ENCODE data around the gene CXCL14. TPM values are rescaled to one million over a fixed set of nuclear protein-coding genes. Genes with fewer than 3 reads are reported as not detected.

The CXCL14 gene
- polyA plus RNA-seq, 1 of the 3 experiments (the other 2 are of a cell fraction), result 0.05 TPM

GRCh38 chr5:135609981-135610380 is 31.2 kb upstream of the CXCL14 start:
- no peaks in the 10 kb centered on the region; the same call in 1 of the 2 replicates for H3K27me3 ChIP-seq (ENCODE audit: insufficient read depth)
- POLR2A ChIA-PET, result no interaction called here
- no peaks in the 10 kb centered on the region for H3K4me1 ChIP-seq (ENCODE audit: control insufficient read depth in 1 of 2, insufficient read depth in 2 of 2, low read depth in 1 of 2, low read length in 1 of 2)
- no peaks in the 10 kb centered on the region for H3K79me2 ChIP-seq (ENCODE audit: insufficient read depth)
- CTCF ChIA-PET, result no interaction called here
- H3K27ac ChIP-seq (ENCODE audit: low read depth in 2 of 2, low read length in 1 of 2), result no peak overlapping the region
- TF ChIP-seq, protein P1, sequence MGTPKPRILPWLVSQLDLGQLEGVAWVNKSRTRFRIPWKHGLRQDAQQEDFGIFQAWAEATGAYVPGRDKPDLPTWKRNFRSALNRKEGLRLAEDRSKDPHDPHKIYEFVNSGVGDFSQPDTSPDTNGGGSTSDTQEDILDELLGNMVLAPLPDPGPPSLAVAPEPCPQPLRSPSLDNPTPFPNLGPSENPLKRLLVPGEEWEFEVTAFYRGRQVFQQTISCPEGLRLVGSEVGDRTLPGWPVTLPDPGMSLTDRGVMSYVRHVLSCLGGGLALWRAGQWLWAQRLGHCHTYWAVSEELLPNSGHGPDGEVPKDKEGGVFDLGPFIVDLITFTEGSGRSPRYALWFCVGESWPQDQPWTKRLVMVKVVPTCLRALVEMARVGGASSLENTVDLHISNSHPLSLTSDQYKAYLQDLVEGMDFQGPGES (IDR thresholded peaks at IDR 0.05; ENCODE audit: low read depth, low read length), result no peak
- TF ChIP-seq NFIC (IDR thresholded peaks at IDR 0.05; ENCODE audit: borderline replicate concordance) (no peak), ZBTB33 (IDR thresholded peaks at IDR 0.05; ENCODE audit: borderline replicate concordance, low read depth) (no peak), FOXJ3 (CRISPR knock-in tag; IDR thresholded peaks at IDR 0.05) (no peak), MAX (IDR thresholded peaks at IDR 0.05; ENCODE audit: low read depth) (no peak), MXI1 (IDR thresholded peaks at IDR 0.05; ENCODE audit: low read depth, low read length) (no peak), NRF1 (IDR thresholded peaks at IDR 0.05; ENCODE audit: low read depth, low read length) (no peak)
- H3F3A ChIP-seq (replicated peaks; ENCODE audit: insufficient read depth), result no peaks in the 10 kb centered on the region
- no peaks in the 10 kb centered on the region for H4K20me1 ChIP-seq (ENCODE audit: insufficient read depth)
- DNase-seq, result no peak
- 20% methylated on average over 4 of the region's 4 CpGs for WGBS (ENCODE audit: low lambda C conversion rate)
- no peaks in the 10 kb centered on the region for H3K36me3 ChIP-seq (replicated peaks in 1 of 2; ENCODE audit: control insufficient read depth in 1 of 2, insufficient read depth in 2 of 2, low read length in 1 of 2)
- H3K9me2 ChIP-seq, result no peaks in the 10 kb centered on the region
- no peak overlapping the region for H2AFZ ChIP-seq (ENCODE audit: low read depth)
- H3K9me3 ChIP-seq, result no peaks in the 10 kb centered on the region
- no peak overlapping the region for H3K4me2 ChIP-seq
- H3K9ac ChIP-seq, result no peak overlapping the region
- H3K4me3 ChIP-seq (ENCODE audit: low read depth in 2 of 2, low read length in 1 of 2), result no peak overlapping the region

GRCh38 chr5:135608761-135609443 is 30.1 kb upstream of the CXCL14 start:
- Histone ChIP-seq H3K27me3 (ENCODE audit: insufficient read depth) (no peaks in the 10 kb centered on the region; the same call in 1 of the 2 replicates), H3K9me3 (no peaks in the 10 kb centered on the region), H3K4me2 (no peak overlapping the region), H3K27ac (ENCODE audit: low read depth in 2 of 2, low read length in 1 of 2) (no peak overlapping the region), H3K9ac (no peak overlapping the region), H3K36me3 (replicated peaks in 1 of 2; ENCODE audit: control insufficient read depth in 1 of 2, insufficient read depth in 2 of 2, low read length in 1 of 2) (no peaks in the 10 kb centered on the region), H3K4me3 (ENCODE audit: low read depth in 2 of 2, low read length in 1 of 2) (no peak overlapping the region), H3K9me2 (no peaks in the 10 kb centered on the region), H4K20me1 (ENCODE audit: insufficient read depth) (no peaks in the 10 kb centered on the region), H3K4me1 (ENCODE audit: control insufficient read depth in 1 of 2, insufficient read depth in 2 of 2, low read depth in 1 of 2, low read length in 1 of 2) (no peaks in the 10 kb centered on the region), H3F3A (replicated peaks; ENCODE audit: insufficient read depth) (no peaks in the 10 kb centered on the region), H3K79me2 (ENCODE audit: insufficient read depth) (no peaks in the 10 kb centered on the region), H2AFZ (ENCODE audit: low read depth) (no peak overlapping the region)
- CTCF ChIA-PET, result interaction anchor here (0.7 to 1.2 kb wide), 2 partner anchors 48 to 57 kb away, joined by 3 read pairs; no protein-coding TSS in a partner anchor
- 32% methylated on average over 3 of the region's 4 CpGs for WGBS (ENCODE audit: low lambda C conversion rate)
- POLR2A ChIA-PET, result no interaction called here
- no peak for DNase-seq
- TF ChIP-seq, protein P2, sequence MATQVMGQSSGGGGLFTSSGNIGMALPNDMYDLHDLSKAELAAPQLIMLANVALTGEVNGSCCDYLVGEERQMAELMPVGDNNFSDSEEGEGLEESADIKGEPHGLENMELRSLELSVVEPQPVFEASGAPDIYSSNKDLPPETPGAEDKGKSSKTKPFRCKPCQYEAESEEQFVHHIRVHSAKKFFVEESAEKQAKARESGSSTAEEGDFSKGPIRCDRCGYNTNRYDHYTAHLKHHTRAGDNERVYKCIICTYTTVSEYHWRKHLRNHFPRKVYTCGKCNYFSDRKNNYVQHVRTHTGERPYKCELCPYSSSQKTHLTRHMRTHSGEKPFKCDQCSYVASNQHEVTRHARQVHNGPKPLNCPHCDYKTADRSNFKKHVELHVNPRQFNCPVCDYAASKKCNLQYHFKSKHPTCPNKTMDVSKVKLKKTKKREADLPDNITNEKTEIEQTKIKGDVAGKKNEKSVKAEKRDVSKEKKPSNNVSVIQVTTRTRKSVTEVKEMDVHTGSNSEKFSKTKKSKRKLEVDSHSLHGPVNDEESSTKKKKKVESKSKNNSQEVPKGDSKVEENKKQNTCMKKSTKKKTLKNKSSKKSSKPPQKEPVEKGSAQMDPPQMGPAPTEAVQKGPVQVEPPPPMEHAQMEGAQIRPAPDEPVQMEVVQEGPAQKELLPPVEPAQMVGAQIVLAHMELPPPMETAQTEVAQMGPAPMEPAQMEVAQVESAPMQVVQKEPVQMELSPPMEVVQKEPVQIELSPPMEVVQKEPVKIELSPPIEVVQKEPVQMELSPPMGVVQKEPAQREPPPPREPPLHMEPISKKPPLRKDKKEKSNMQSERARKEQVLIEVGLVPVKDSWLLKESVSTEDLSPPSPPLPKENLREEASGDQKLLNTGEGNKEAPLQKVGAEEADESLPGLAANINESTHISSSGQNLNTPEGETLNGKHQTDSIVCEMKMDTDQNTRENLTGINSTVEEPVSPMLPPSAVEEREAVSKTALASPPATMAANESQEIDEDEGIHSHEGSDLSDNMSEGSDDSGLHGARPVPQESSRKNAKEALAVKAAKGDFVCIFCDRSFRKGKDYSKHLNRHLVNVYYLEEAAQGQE (IDR thresholded peaks at IDR 0.05; ENCODE audit: low read depth, low read length), result no peak
- no peak for TF ChIP-seq SIN3A (IDR thresholded peaks at IDR 0.05; ENCODE audit: borderline replicate concordance, low read depth, low read length)
- TF ChIP-seq RXRA (IDR thresholded peaks at IDR 0.05; ENCODE audit: borderline replicate concordance, low read depth), result no peak
- TF ChIP-seq USF1 (IDR thresholded peaks at IDR 0.05; ENCODE audit: borderline replicate concordance, low read depth), result no peak
- no peak for TF ChIP-seq ELF1 (IDR thresholded peaks at IDR 0.05)
- no peak for TF ChIP-seq NFIC (IDR thresholded peaks at IDR 0.05; ENCODE audit: borderline replicate concordance)
- no peak for TF ChIP-seq FOSL2 (IDR thresholded peaks at IDR 0.05; ENCODE audit: borderline replicate concordance, low read depth)
- TF ChIP-seq PBX3 (IDR thresholded peaks at IDR 0.05), result no peak
- TF ChIP-seq TEAD4 (IDR thresholded peaks at IDR 0.05; ENCODE audit: borderline replicate concordance, insufficient read depth), result no peak
- no peak for TF ChIP-seq RAD21 (IDR thresholded peaks at IDR 0.05; ENCODE audit: low read length)
- no peak for TF ChIP-seq EP300 (IDR thresholded peaks at IDR 0.05; ENCODE audit: borderline replicate concordance in 1 of 2, low read depth in 1 of 2, low read length in 1 of 2)
